ENCODE measurements around the gene ARL5A.

The ARL5A gene

GRCh38 chr2:151789055-151789834, 39.0 kb downstream of the ARL5A start:
- no peaks in the 10 kb centered on the region for H4K20me1 ChIP-seq (ENCODE audit: insufficient read depth, low read length)
- no peaks in the 10 kb centered on the region for H3K9me2 ChIP-seq (replicated peaks; ENCODE audit: insufficient read depth, low read length)
- H3K9ac ChIP-seq (ENCODE audit: low read length), result no peak overlapping the region
- H3F3A ChIP-seq (ENCODE audit: insufficient read depth, low read length), result no peaks in the 10 kb centered on the region
- no peak for TF ChIP-seq EZH2phosphoT487 (IDR thresholded peaks at IDR 0.05; ENCODE audit: low read length)
- no peak for TF ChIP-seq EZH2 (optimal IDR thresholded peaks at IDR 0.05; ENCODE audit: low read depth, low read length)
- H3K9me3 ChIP-seq (replicated peaks; ENCODE audit: insufficient read depth, low read length), result no peaks in the 10 kb centered on the region
- no peak overlapping the region for H3K4me2 ChIP-seq (ENCODE audit: low read depth, low read length)
- no peaks in the 10 kb centered on the region for H3K27me3 ChIP-seq (replicated peaks; ENCODE audit: insufficient read depth, low read length)
- no peaks in the 10 kb centered on the region for H3K4me1 ChIP-seq (ENCODE audit: low read length)
- H3K27ac ChIP-seq (ENCODE audit: low read length), result no peak overlapping the region
- DNase-seq, result no peak
- no peaks in the 10 kb centered on the region for H3K36me3 ChIP-seq (replicated peaks; ENCODE audit: insufficient read depth, low read length)
- H2AFZ ChIP-seq (ENCODE audit: low read length), result no peak overlapping the region
- H3K79me2 ChIP-seq (ENCODE audit: low read length), result no peaks in the 10 kb centered on the region
- no peak overlapping the region for H3K4me3 ChIP-seq (ENCODE audit: low read length)

DNA sequence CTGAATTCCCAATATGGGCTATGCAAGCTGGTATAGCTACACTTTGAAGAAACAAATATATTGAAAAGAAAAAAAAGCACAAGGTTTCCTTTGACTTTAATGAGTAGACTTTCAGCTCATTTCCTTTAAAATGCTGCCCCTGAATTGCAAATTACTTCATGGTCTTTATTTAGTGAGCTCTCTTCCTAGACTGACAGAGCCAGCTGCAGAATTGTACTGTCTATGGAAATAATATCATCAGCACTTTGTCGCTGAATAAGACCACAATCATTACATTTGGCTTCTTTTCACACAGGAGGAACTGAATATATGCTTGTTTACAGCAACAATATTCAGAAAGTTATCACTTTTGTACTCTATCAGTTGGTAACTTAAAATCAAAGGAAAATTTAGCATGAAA, 41.7 kb downstream of the ARL5A start:
- Histone ChIP-seq H3K9ac (ENCODE audit: low read length) (no peak overlapping the region), H3K27me3 (replicated peaks; ENCODE audit: insufficient read depth, low read length) (no peaks in the 10 kb centered on the region), H3K79me2 (ENCODE audit: low read length) (no peaks in the 10 kb centered on the region), H3K9me2 (replicated peaks; ENCODE audit: insufficient read depth, low read length) (no peaks in the 10 kb centered on the region), H3K4me2 (ENCODE audit: low read depth, low read length) (no peak overlapping the region), H2AFZ (ENCODE audit: low read length) (no peak overlapping the region), H3K9me3 (replicated peaks; ENCODE audit: insufficient read depth, low read length) (no peaks in the 10 kb centered on the region), H3K27ac (ENCODE audit: low read length) (no peak overlapping the region), H3K4me3 (ENCODE audit: low read length) (no peak overlapping the region), H3K36me3 (replicated peaks; ENCODE audit: insufficient read depth, low read length) (no peaks in the 10 kb centered on the region; the same call in 1 of the 2 replicates), H4K20me1 (ENCODE audit: insufficient read depth, low read length) (no peaks in the 10 kb centered on the region), H3F3A (ENCODE audit: insufficient read depth, low read length) (no peaks in the 10 kb centered on the region), H3K4me1 (ENCODE audit: low read length) (no peaks in the 10 kb centered on the region)
- DNase-seq, result no peak
- no peak for TF ChIP-seq EZH2phosphoT487 (IDR thresholded peaks at IDR 0.05; ENCODE audit: low read length)
- TF ChIP-seq CTCF (IDR thresholded peaks at IDR 0.05; ENCODE audit: low read length), result no peak

- TF ChIP-seq EZH2phosphoT487 (IDR thresholded peaks at IDR 0.05; ENCODE audit: low read length) (no peak), EZH2 (optimal IDR thresholded peaks at IDR 0.05; ENCODE audit: low read depth, low read length) (no peak), CTCF (IDR thresholded peaks at IDR 0.05; ENCODE audit: low read length) (no peak)
- Histone ChIP-seq H3K36me3 (replicated peaks; ENCODE audit: insufficient read depth, low read length) (no peaks in the 10 kb centered on the region; the same call in 1 of the 2 replicates), H3K4me1 (ENCODE audit: low read length) (no peaks in the 10 kb centered on the region), H3K79me2 (ENCODE audit: low read length) (no peaks in the 10 kb centered on the region), H3K4me3 (ENCODE audit: low read length) (no peak overlapping the region), H2AFZ (ENCODE audit: low read length) (no peak overlapping the region), H3K9me2 (replicated peaks; ENCODE audit: insufficient read depth, low read length) (no peaks in the 10 kb centered on the region), H3K9ac (ENCODE audit: low read length) (no peak overlapping the region), H3K9me3 (replicated peaks; ENCODE audit: insufficient read depth, low read length) (no peaks in the 10 kb centered on the region), H3K4me2 (ENCODE audit: low read depth, low read length) (no peak overlapping the region), H3K27ac (ENCODE audit: low read length) (no peak overlapping the region), H4K20me1 (ENCODE audit: insufficient read depth, low read length) (no peaks in the 10 kb centered on the region), H3K27me3 (replicated peaks; ENCODE audit: insufficient read depth, low read length) (no peaks in the 10 kb centered on the region), H3F3A (ENCODE audit: insufficient read depth, low read length) (no peaks in the 10 kb centered on the region)
- no peak for DNase-seq
These were observed 42.1 kb downstream of the ARL5A start for GRCh38 chr2:151786077-151786476.

GRCh38 chr2:151783133-151783520, 45.1 kb downstream of the ARL5A start:
- TF ChIP-seq EZH2phosphoT487 (IDR thresholded peaks at IDR 0.05; ENCODE audit: low read length) (no peak), CTCF (IDR thresholded peaks at IDR 0.05; ENCODE audit: low read length) (no peak), EZH2 (optimal IDR thresholded peaks at IDR 0.05; ENCODE audit: low read depth, low read length) (no peak)
- Histone ChIP-seq H3K9ac (ENCODE audit: low read length) (no peak overlapping the region), H3K4me3 (ENCODE audit: low read length) (no peak overlapping the region), H2AFZ (ENCODE audit: low read length) (no peak overlapping the region), H4K20me1 (ENCODE audit: insufficient read depth, low read length) (no peaks in the 10 kb centered on the region), H3K27me3 (replicated peaks; ENCODE audit: insufficient read depth, low read length) (no peaks in the 10 kb centered on the region), H3K79me2 (ENCODE audit: low read length) (no peaks in the 10 kb centered on the region), H3K36me3 (replicated peaks; ENCODE audit: insufficient read depth, low read length) (no peaks in the 10 kb centered on the region; the same call in 1 of the 2 replicates), H3K9me3 (replicated peaks; ENCODE audit: insufficient read depth, low read length) (no peaks in the 10 kb centered on the region), H3K4me2 (ENCODE audit: low read depth, low read length) (no peak overlapping the region), H3K27ac (ENCODE audit: low read length) (no peak overlapping the region), H3K4me1 (ENCODE audit: low read length) (no peaks in the 10 kb centered on the region), H3K9me2 (replicated peaks; ENCODE audit: insufficient read depth, low read length) (no peaks in the 10 kb centered on the region), H3F3A (ENCODE audit: insufficient read depth, low read length) (no peaks in the 10 kb centered on the region)
- DNase-seq, result no peak
